Measurements from ENCODE around the gene POLL.

DNA sequence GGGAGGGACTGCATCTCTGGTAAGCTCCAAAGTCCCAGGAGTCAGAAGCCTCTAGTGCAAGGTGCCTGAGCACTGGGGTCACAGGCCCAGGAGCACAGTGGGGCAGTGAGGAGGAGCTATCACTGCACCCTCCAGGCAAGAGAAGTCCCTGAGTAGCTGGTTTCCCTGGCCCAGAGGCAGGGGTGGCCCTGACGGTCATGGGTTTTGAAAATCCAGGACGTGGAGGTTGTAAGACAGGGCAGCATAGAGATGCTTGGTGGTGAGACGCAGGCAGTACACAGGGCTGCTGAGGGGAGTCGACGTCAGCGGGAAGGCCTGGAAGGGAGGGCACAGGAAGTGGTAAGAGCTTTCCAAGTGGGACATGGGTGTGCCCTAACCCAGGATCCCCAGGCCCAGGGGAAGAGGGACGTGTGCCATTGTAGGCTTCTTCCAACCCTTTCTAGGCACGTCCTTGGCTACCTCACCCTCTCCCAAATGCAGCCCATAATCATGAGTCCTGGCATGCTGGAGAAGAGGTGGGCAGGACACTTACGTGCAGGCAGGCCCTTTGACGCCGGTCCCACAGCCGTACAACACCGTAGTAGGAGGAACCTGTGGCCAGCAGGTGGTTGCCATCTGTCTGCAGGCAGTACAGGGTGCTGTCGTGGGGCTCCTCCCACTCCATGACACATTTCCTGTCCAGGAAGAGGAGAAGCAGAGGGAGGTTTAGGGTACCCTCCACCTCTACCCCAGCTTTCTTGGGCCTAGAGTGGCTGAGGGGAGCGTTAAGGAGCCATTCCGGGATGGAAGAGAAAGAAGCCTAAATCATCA, 23.2 kb upstream of the POLL start:
- TF ChIP-seq, protein P1, sequence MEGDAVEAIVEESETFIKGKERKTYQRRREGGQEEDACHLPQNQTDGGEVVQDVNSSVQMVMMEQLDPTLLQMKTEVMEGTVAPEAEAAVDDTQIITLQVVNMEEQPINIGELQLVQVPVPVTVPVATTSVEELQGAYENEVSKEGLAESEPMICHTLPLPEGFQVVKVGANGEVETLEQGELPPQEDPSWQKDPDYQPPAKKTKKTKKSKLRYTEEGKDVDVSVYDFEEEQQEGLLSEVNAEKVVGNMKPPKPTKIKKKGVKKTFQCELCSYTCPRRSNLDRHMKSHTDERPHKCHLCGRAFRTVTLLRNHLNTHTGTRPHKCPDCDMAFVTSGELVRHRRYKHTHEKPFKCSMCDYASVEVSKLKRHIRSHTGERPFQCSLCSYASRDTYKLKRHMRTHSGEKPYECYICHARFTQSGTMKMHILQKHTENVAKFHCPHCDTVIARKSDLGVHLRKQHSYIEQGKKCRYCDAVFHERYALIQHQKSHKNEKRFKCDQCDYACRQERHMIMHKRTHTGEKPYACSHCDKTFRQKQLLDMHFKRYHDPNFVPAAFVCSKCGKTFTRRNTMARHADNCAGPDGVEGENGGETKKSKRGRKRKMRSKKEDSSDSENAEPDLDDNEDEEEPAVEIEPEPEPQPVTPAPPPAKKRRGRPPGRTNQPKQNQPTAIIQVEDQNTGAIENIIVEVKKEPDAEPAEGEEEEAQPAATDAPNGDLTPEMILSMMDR (conservative IDR thresholded peaks at IDR 0.05; ENCODE audit: low read depth, low read length): no peak
- no peak for TF ChIP-seq EZH2 (IDR thresholded peaks at IDR 0.05; ENCODE audit: borderline replicate concordance, low read depth, low read length, poor library complexity, severe bottlenecking)
